Memory B cell (primary cell): ENCODE data around the gene OPN3.

Source experiments
- ATAC-seq: fragments of 150-1000 bp; cut with Tn5 transposase; 2 replicates; pipeline ENCODE4 v1.10.0; 2021; ENCODE audit warnings: low read depth, mild to moderate bottlenecking, moderate library complexity
- DNase-seq, 2 donors: peaks; one replicate each; pipeline ENCODE4 v3.0.0; 2022; ENCODE audit warnings: low spot score in 2 of 2
- H3K27ac Mint-ChIP-seq: one replicate; pipeline ENCODE4 v1.8.0; 2022; ENCODE audit warnings: mild to moderate bottlenecking, moderate library complexity, mixed read lengths
- H3K27me3 Mint-ChIP-seq: one replicate; pipeline ENCODE4 v1.8.0; 2022; ENCODE audit warnings: mixed read lengths
- H3K36me3 Mint-ChIP-seq: one replicate; pipeline ENCODE4 v1.8.0; 2022; ENCODE audit warnings: mild to moderate bottlenecking, mixed read lengths
- H3K4me1 Mint-ChIP-seq: one replicate; pipeline ENCODE4 v1.8.0; 2022; ENCODE audit warnings: mixed read lengths
- H3K4me3 Mint-ChIP-seq: one replicate; pipeline ENCODE4 v1.8.0; 2022; ENCODE audit warnings: mild to moderate bottlenecking, moderate library complexity, mixed read lengths
- H3K9me3 Mint-ChIP-seq: one replicate; pipeline ENCODE4 v1.8.0; 2022; ENCODE audit warnings: mixed read lengths

The OPN3 gene

DNA sequence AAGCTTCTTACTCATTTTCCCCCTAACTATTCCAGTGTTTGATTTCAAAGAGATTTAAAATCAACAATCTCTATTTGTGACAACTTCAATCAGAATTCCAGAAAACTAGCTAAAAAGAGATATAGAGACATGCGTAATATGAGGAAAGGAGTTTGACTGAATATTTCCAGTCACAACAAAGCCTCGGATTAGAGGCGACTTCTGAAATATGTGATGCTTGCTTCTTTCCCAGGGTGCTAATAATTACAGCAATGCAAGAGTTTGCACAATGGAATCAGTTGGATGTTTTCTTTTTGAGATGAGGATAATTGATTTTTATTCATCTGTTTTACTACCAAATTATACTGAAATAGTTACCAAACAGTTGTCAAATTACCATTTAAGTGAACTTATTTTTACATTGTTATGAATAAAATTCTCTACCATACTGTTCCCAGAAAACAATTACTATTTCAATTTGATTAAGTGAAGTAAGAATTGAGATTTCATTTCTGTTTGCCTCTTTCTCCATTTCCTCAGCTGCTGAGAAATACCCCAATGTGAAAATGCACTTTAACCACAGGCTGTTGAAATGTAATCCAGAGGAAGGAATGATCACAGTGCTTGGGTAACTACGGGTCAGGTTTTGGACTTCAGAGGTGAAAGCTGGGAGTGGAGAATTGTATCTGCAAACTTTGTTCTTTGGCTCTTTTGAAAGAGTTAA lies 79.9 kb downstream of the OPN3 start:
- H3K36me3 Mint-ChIP-seq = peaks cover 42% of the 10 kb centered on the region
- no peak overlapping the region for H3K4me3 Mint-ChIP-seq
- no peak for ATAC-seq
- no peaks in the 10 kb centered on the region for H3K9me3 Mint-ChIP-seq
- H3K27me3 Mint-ChIP-seq = no peaks in the 10 kb centered on the region
- DNase-seq = no peak
- peaks cover 15% of the 10 kb centered on the region for H3K4me1 Mint-ChIP-seq
- H3K27ac Mint-ChIP-seq = no peak overlapping the region

DNA sequence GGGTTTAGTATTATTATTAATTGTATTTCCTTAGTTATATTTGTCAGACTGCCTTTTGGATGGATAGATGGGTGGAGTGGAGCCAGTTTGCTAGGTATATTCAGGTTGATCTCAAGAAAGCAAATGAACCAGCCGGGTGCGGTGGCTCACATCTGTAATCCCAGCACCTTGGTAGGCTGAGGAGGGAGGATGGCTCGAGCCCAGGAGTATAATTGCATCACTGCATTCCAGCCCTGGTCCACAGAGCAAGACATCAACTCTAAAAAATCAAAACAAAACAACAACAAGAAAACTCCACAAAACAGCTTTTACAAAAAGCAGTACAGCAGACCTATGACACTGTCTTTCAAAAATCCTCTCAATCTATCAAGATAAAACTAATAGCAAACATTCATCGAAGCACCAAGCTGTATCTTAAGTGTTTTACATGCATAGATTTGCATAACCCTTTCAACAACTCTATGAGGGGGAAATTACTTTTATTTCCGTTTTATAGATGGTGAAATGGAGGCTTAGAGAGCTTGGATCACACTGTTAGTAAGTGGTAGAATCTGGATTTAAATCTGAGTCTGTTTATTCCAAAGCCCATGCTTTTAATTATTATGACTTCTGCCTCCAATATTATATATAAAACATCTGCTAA lies 82.5 kb downstream of the OPN3 start:
- no peaks in the 10 kb centered on the region for H3K27me3 Mint-ChIP-seq
- no peak overlapping the region for H3K4me3 Mint-ChIP-seq
- peaks cover 18% of the 10 kb centered on the region for H3K4me1 Mint-ChIP-seq
- ATAC-seq (no peak), DNase-seq (no peak)
- peaks cover 41% of the 10 kb centered on the region for H3K36me3 Mint-ChIP-seq
- H3K9me3 Mint-ChIP-seq = peaks cover 1% of the 10 kb centered on the region
- peak overlapping the region; percentile 4 for H3K27ac Mint-ChIP-seq

DNA sequence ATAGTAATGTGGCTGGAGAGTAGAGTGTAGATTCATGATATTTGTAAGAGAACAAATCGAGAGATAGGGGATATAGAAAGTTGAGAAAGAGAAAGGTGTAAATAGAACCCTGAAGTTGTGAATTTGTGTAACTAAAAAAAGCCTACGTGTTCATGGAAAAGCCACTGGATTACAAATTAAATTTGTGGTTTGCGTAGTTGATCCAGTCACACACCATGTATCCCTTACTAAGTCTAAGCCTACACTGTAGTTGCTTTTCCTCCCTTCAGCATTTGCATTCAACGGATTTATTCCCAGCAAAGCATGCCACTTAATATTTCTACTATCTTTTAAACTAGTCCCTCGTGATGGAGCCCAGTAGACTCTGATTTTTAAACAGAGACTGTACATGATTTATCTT lies 83.1 kb downstream of the OPN3 start:
- peaks cover 36% of the 10 kb centered on the region for H3K36me3 Mint-ChIP-seq
- H3K4me3 Mint-ChIP-seq = no peak overlapping the region
- DNase-seq (no peak), ATAC-seq (no peak)
- H3K4me1 Mint-ChIP-seq = peaks cover 18% of the 10 kb centered on the region
- H3K9me3 Mint-ChIP-seq = peaks cover 2% of the 10 kb centered on the region
- H3K27me3 Mint-ChIP-seq = no peaks in the 10 kb centered on the region
- peak overlapping the region; percentile 4 for H3K27ac Mint-ChIP-seq

DNA sequence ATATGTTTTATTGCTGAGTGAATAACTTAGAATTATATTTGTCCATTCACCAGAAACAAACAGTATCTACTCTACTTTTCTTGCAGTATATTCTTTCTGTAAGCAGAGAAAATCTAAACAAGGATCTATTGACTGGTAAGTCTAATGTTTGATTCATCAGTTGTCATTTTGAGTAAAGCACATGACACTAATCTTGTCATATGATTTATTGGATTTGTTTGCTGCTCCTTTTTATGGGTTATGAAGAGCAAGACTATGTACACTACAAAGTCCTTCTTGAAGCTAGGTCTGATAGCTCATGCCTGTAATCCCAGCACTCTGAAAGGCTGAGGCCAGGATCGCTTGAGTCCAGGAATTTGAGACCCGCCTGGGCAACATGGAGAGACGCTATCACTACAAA lies 84.6 kb downstream of the OPN3 start:
- DNase-seq = no peak

DNA sequence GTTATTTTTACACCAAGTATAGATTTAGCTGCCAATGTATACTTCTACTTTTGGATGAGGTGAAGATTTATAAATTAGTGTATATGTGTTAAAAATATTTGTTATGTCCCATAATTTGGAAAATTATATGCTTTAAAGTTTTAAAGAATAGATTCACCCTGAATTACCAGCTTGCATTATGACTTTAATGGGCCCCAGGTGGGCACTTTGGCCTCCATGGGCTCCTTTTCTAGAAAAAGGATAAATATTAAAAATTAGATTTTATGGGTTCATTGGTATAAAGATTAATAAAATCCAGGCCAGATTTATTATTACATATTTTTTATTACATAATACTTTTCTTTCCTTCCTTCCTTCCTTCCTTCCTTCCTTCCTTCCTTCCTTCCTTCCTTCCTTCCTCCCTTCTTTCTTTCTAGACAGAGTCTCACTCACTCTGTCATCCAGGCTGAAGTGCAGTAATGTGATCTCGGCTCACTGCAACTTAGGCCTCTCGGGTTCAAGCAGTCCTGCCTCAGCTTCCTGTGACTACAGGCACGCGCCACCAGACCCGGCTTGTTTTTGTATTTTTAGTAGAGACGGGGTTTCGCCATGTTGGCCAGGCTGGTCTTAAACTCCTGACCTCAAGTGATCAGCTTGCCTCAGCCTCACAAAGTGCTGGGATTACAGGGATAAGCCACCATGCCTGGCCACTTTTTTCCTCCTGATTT lies 86.1 kb downstream of the OPN3 start:
- Mint-ChIP-seq H3K36me3 (peaks cover 22% of the 10 kb centered on the region), H3K4me1 (peaks cover 35% of the 10 kb centered on the region), H3K27ac (peak overlapping the region; percentile 69), H3K27me3 (no peaks in the 10 kb centered on the region), H3K4me3 (no peak overlapping the region), H3K9me3 (peaks cover 2% of the 10 kb centered on the region)
- ATAC-seq = no peak
- DNase-seq = no peak

More for the DNA sequence above, 84.6 kb downstream of the OPN3 start:
- peaks cover 24% of the 10 kb centered on the region for H3K36me3 Mint-ChIP-seq
- H3K27ac Mint-ChIP-seq = no peak overlapping the region
- no peak for ATAC-seq
- H3K27me3 Mint-ChIP-seq = no peaks in the 10 kb centered on the region
- peaks cover 2% of the 10 kb centered on the region for H3K9me3 Mint-ChIP-seq
- no peak overlapping the region for H3K4me3 Mint-ChIP-seq
- H3K4me1 Mint-ChIP-seq = peaks cover 32% of the 10 kb centered on the region

DNA sequence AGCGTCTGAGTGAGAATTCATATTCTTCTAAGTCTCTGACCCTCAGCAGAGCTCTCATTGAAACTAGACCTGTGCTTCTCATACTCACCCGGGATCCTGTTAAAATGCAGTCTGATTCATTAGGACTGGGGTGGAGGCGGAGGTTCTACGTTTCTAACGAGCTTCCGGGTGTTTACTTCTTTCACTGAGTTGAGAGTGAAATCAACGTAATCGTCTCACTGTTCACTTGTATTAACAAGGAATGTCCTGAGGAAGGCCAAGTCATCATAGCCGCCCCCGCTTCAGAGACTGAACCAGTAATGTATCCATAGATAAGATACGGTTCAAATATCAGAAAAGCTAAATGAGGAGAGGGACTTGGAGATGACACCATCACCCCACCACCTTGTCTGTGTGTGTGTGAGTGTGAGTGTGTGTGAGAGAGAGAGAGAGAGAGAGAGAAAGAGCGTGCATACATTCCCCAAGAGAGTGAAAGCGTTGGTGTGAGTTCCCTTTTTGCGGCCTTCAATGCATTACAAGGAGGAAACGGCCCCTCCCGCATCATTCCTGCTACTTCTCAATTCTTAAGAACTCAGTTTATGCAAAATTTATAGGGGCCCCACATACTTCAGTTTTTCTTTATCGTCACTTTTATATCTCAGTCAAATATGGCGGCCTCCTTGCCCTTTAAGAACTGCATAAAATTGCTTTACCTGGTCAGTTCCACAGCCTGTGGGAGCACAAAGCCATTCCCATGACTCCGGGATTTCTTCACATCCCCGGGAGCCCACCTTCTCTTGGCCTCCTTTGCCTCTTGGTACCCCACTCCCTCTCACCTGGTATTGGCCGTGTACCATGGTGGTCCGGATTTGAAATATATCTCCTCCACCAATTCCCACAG lies 88.2 kb downstream of the OPN3 start:
- H3K36me3 Mint-ChIP-seq = peaks cover 19% of the 10 kb centered on the region
- H3K9me3 Mint-ChIP-seq = peaks cover 2% of the 10 kb centered on the region
- peak; percentile 54 to 79 for DNase-seq
- H3K4me3 Mint-ChIP-seq = peak overlapping the region; percentile 86
- peak overlapping the region; percentile 100 for H3K27ac Mint-ChIP-seq
- H3K4me1 Mint-ChIP-seq = peaks cover 34% of the 10 kb centered on the region
- no peaks in the 10 kb centered on the region for H3K27me3 Mint-ChIP-seq
- ATAC-seq = peak; percentile 92

DNA sequence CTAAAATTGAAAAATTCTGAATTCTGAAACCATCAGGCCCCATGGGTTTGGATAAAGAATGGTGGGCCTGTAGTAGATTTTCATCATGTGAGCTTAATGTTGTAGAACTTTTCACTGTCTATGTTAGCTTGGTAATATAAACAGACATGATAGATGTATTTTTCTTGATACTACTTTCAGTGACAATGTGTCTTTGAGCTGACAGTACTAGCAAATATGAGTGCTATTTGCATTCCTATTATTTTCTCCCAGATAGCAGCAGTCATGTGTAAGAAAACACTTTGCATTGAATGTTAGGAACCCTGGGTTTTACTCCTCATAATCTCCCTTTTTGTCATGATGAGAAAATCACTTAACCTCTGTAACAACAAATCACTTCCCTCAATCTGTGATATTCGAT lies 89.9 kb downstream of the OPN3 start:
- H3K9me3 Mint-ChIP-seq = peaks cover 4% of the 10 kb centered on the region
- H3K4me3 Mint-ChIP-seq = no peak overlapping the region
- H3K27ac Mint-ChIP-seq = peak overlapping the region; percentile 100
- ATAC-seq = no peak
- peaks cover 41% of the 10 kb centered on the region for H3K4me1 Mint-ChIP-seq
- DNase-seq = no peak
- peaks cover 20% of the 10 kb centered on the region for H3K36me3 Mint-ChIP-seq
- H3K27me3 Mint-ChIP-seq = no peaks in the 10 kb centered on the region

DNA sequence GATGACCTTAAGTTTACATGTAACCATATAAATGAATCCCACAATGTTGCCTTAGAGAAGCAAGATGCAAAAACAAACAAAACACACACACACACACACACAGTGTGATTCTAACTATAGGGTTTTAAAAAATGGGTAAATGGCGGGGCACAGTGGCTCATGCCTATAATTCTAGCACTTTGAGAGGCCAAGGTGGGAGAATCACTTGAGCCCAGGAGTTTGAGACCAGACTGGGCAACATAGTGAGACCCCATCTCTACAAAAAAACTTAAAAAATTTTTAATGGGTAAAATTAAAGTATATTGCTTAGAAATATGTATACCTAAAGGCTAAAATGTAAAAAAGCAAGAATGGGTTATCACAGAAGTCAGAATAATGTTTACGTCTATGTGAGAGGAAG lies 92.2 kb downstream of the OPN3 start:
- H3K27ac Mint-ChIP-seq = peak overlapping the region; percentile 22
- H3K36me3 Mint-ChIP-seq = peaks cover 21% of the 10 kb centered on the region
- DNase-seq (no peak), ATAC-seq (no peak)
- H3K27me3 Mint-ChIP-seq = no peaks in the 10 kb centered on the region
- peaks cover 44% of the 10 kb centered on the region for H3K4me1 Mint-ChIP-seq
- no peak overlapping the region for H3K4me3 Mint-ChIP-seq
- H3K9me3 Mint-ChIP-seq = peaks cover 4% of the 10 kb centered on the region
